Spleen (tissue), 11 donors: ENCODE measurements around the gene CALML4. TPM values are rescaled to one million over a fixed set of nuclear protein-coding genes. Genes with fewer than 3 reads are reported as not detected.

Experiments
- DNase-seq: peaks from one replicate; pipeline ENCODE4 v3.0.0-alpha.2; 2020
- H3K27ac ChIP-seq, 8 donors: fragments of 200-600 bp; sonication (generic) in 7 of 8; 1 replicate in 4 of 8; 2 replicates in 4 of 8; pipeline versions ENCODE4 v1.5.0 to v1.8.0; 2016 to 2021; ENCODE audit warnings: inconsistent platforms in 4 of 8, mild to moderate bottlenecking in 4 of 8, moderate library complexity in 1 of 8
- H3K27me3 ChIP-seq, 7 donors: fragments of 200-600 bp; sonication (generic) in 6 of 7; replicated peaks in 1 of 7; 1 replicate in 4 of 7; 2 replicates in 3 of 7; pipeline versions ENCODE4 v1.5.0 to v1.8.0; 2016 to 2021; ENCODE audit warnings: inconsistent platforms in 3 of 7, mild to moderate bottlenecking in 1 of 7
- H3K36me3 ChIP-seq, 6 donors: fragments of 200-600 bp; sonication (generic) in 5 of 6; 1 replicate in 4 of 6; 2 replicates in 2 of 6; pipeline versions ENCODE4 v1.5.0 to v1.8.0; 2016 to 2021; ENCODE audit warnings: inconsistent platforms in 2 of 6
- H3K4me1 ChIP-seq, 6 donors: fragments of 200-600 bp; sonication (generic) in 5 of 6; 1 replicate in 3 of 6; 2 replicates in 3 of 6; pipeline versions ENCODE4 v1.5.0 to v1.8.0; 2016 to 2021; ENCODE audit warnings: inconsistent platforms in 3 of 6
- H3K4me3 ChIP-seq, 8 donors: fragments of 200-600 bp; sonication (generic) in 7 of 8; 1 replicate in 4 of 8; 2 replicates in 4 of 8; pipeline versions ENCODE4 v1.5.0 to v1.8.0; 2016 to 2021; ENCODE audit warnings: inconsistent platforms in 4 of 8, mild to moderate bottlenecking in 4 of 8, moderate library complexity in 2 of 8
- H3K9me3 ChIP-seq, 8 donors: fragments of 200-600 bp; sonication (generic) in 7 of 8; 1 replicate in 4 of 8; 2 replicates in 4 of 8; pipeline versions ENCODE4 v1.5.0 to v1.8.0; 2016 to 2021; ENCODE audit warnings: inconsistent platforms in 4 of 8
- CTCF ChIP-seq, 11 experiments: fragments of 200-600 bp in 7 of 11; fragments of 450-650 bp in 4 of 11; sonication (generic) in 4 of 11; IDR thresholded peaks in 8 of 11; conservative IDR thresholded peaks in 3 of 11; 1 replicate in 7 of 11; 2 replicates in 4 of 11; pipeline versions ENCODE4 v1.4.0 to v1.8.0; 2016 to 2021; ENCODE audit warnings: antibody characterized with exemption in 11 of 11, inconsistent platforms in 4 of 11, mild to moderate bottlenecking in 1 of 11
- POLR2A ChIP-seq, 3 donors: fragments of 450-650 bp; IDR thresholded peaks; one replicate each; pipeline ENCODE4 v1.5.1; 2017; ENCODE audit warnings: antibody characterized with exemption in 3 of 3, mild to moderate bottlenecking in 1 of 3
- POLR2AphosphoS5 ChIP-seq, 3 donors: sonication (generic); formaldehyde crosslinking; IDR thresholded peaks; one replicate each; pipeline ENCODE4 v1.5.1; 2017; ENCODE audit warnings: antibody characterized with exemption in 3 of 3
- WGBS, 5 donors: extraction: QIAGEN DNeasy Blood & Tissue Kit in 3 of 5; methylation state at CpG; one replicate each; pipeline versions ENCODE4 v1.1.5 to v1.1.7; 2013 to 2018; 5-methylcytosine and 5-hydroxymethylcytosine counted together
- intact Hi-C: fragments of 100-400 bp; cut with DNase I; formaldehyde crosslinking; loops from one replicate; pipeline ENCODE4 v1.15.0; 2023; ENCODE audit warnings: low total_unique reads
- polyA plus RNA-seq, 3 donors: library from polyadenylated mRNA; stranded (reverse); fragments of 200-250 nt; gene quantifications; one replicate each; pipeline ENCODE4 v1.2.1, GENCODE V29; 2013
- total RNA-seq, 7 donors: library from RNA; depleted of rRNA in 3 of 7; stranded (reverse); fragments of >200 nt in 3 of 7; fragmentation: NEBNext Ultra II Directional in 4 of 7; extraction: Animal tissue kit (Norgen Biotek cat#: 25700) in 4 of 7; gene quantifications; one replicate each; pipeline versions ENCODE4 v1.1.0 to v1.2.1, GENCODE V29; 2016 to 2021
- donor health status: healthy with polysubstance abuse.
- donor health status: DM: no; HTN: no; CAD: no; lungs with moderate emphysema.
- donor health status: DM: no; HTN: no; CAD: no.
- donor health status: Bipolar disorder and iron deficiency.
- donor health status: healthy.
- donor health status: DM: no; HTN: no; CAD: no.
- donor health status: DM: yes; HTN: yes; CAD: no.

Gene CALML4
- total and polyA plus RNA-seq, 10 donors, result 7.8 to 15.9 (median 10.0) TPM

GRCh38 chr15:68205954-68206539 is 915 bp upstream of the CALML4 start:
- peak; percentile 83 for DNase-seq
- Histone ChIP-seq H3K4me1 (peaks cover 0 to 88% (median 57%) of the 10 kb centered on the region in 6 donors), H3K27me3 (no peaks in the 10 kb centered on the region), H3K27ac (peak overlapping the region in 6 of 8 donors; percentile 0 to 84 (median 76)), H3K36me3 (peaks cover 0 to 8% (median 0%) of the 10 kb centered on the region in 6 donors), H3K4me3 (peak overlapping the region in 5 of 8 donors; percentile 12 to 56 (median 17)), H3K9me3 (no peaks in the 10 kb centered on the region)
- TF ChIP-seq CTCF (IDR thresholded peaks at IDR 0.05 in 8 of 11, conservative IDR thresholded peaks at IDR 0.05 in 3 of 11) (no peak), POLR2AphosphoS5 (IDR thresholded peaks at IDR 0.05) (peak; percentile 30 to 54 (median 38)), POLR2A (IDR thresholded peaks at IDR 0.05) (no peak)
- intact Hi-C loops, result no loop called here
- WGBS, 5 donors, result 31 to 51% (median 46%) methylated on average over 14 of the region's 14 CpGs

- intact Hi-C loops, result no loop called here
- 64 to 72% (median 65%) methylated on average over 9 to 13 of the region's 13 CpGs for WGBS, 5 donors
- peak overlapping the region in 6 of 8 donors; percentile 4 to 56 (median 15) for H3K4me3 ChIP-seq
These were observed 419 bp upstream of the CALML4 start for GRCh38 chr15:68205558-68205944.

GRCh38 chr15:68204361-68204760 is 771 bp downstream of the CALML4 start:
- H3K4me1 ChIP-seq, result peaks cover 0 to 74% (median 41%) of the 10 kb centered on the region in 6 donors
- peak overlapping the region in 3 of 8 donors; percentile 17 to 56 (median 25) for H3K4me3 ChIP-seq
- intact Hi-C loops, result no loop called here

More at GRCh38 chr15:68205558-68205944, 419 bp upstream of the CALML4 start:
- Histone ChIP-seq H3K27me3 (no peaks in the 10 kb centered on the region), H3K36me3 (peaks cover 0 to 8% (median 0%) of the 10 kb centered on the region in 6 donors), H3K27ac (peak overlapping the region in 6 of 8 donors; percentile 0 to 84 (median 76)), H3K9me3 (no peaks in the 10 kb centered on the region), H3K4me1 (peaks cover 0 to 83% (median 53%) of the 10 kb centered on the region in 6 donors)
- TF ChIP-seq POLR2A (IDR thresholded peaks at IDR 0.05), result no peak
- TF ChIP-seq CTCF (IDR thresholded peaks at IDR 0.05 in 8 of 11, conservative IDR thresholded peaks at IDR 0.05 in 3 of 11), result no peak
- no peak for TF ChIP-seq POLR2AphosphoS5 (IDR thresholded peaks at IDR 0.05)
- no peak for DNase-seq

More at GRCh38 chr15:68204361-68204760, 771 bp downstream of the CALML4 start:
- H3K9me3 ChIP-seq, result no peaks in the 10 kb centered on the region
- H3K36me3 ChIP-seq, result peaks cover 0 to 5% (median 0%) of the 10 kb centered on the region in 6 donors
- WGBS, 5 donors, result 89 to 95% (median 93%) methylated on average over 7 of the region's 7 CpGs
- DNase-seq, result no peak
- H3K27ac ChIP-seq, result peak overlapping the region in 1 of 8 donors; percentile 84
- no peaks in the 10 kb centered on the region for H3K27me3 ChIP-seq
- TF ChIP-seq POLR2AphosphoS5 (IDR thresholded peaks at IDR 0.05) (no peak), POLR2A (IDR thresholded peaks at IDR 0.05) (no peak), CTCF (IDR thresholded peaks at IDR 0.05 in 8 of 11, conservative IDR thresholded peaks at IDR 0.05 in 3 of 11) (no peak)
